Measurements from ENCODE around the gene MYO3B.

Gene MYO3B

GRCh38 chr2:170189757-170190156, 11.8 kb downstream of the MYO3B start:
- H3K9ac ChIP-seq (ENCODE audit: low read length), result no peak overlapping the region

DNA sequence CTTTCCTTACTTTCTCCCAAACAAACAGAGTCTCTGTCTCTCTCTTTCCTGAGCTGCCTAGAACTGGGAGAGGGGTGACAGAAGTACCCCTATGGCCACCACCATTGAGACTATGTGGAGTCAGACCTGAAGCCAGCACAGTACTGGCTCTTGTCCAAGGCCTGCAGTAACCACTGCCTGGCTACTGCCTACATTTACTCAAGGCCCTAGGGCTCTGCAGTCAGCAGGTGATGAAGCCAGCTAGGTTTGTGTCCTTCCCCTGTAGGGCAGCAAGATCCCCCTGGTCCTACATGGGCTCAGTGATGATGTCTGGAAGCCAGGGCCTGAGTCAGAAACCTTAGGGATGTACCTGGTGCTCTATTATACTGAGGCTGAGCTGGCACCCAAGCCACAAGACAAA, 12.2 kb downstream of the MYO3B start:
- H4K8ac ChIP-seq (ENCODE audit: low read length), result no peak overlapping the region
- no peak overlapping the region for H3K4me2 ChIP-seq (ENCODE audit: low read length, poor library complexity, severe bottlenecking)
- no peak overlapping the region for H3K27ac ChIP-seq (ENCODE audit: low read length, poor library complexity, severe bottlenecking)
- no peak overlapping the region for H3K4me3 ChIP-seq (ENCODE audit: insufficient read depth in 1 of 2, low read depth in 1 of 2, low read length in 2 of 2)
- no peak overlapping the region for H3K18ac ChIP-seq (ENCODE audit: low read depth in 1 of 2, low read length in 2 of 2)
- no peak overlapping the region for H2BK12ac ChIP-seq (ENCODE audit: low read length in 2 of 2)
- H3K79me1 ChIP-seq (replicated peaks; ENCODE audit: low read length, poor library complexity, severe bottlenecking), result no peaks in the 10 kb centered on the region
- no peak overlapping the region for H3K23ac ChIP-seq (ENCODE audit: low read length in 2 of 2)
- H3K4ac ChIP-seq (ENCODE audit: low read depth in 1 of 2, low read length in 2 of 2), result no peak overlapping the region
- no peak overlapping the region for H3K14ac ChIP-seq (ENCODE audit: low read length in 2 of 2)
- H3K27me3 ChIP-seq (ENCODE audit: control insufficient read depth in 1 of 2, insufficient read depth in 1 of 2, low read length in 2 of 2), result no peaks in the 10 kb centered on the region
- H2BK5ac ChIP-seq (ENCODE audit: low read depth, low read length, poor library complexity, severe bottlenecking), result no peak overlapping the region
- no peak for DNase-seq
- no peak overlapping the region for H2BK15ac ChIP-seq (ENCODE audit: low read depth, poor library complexity, severe bottlenecking)
- no peak overlapping the region for H4K91ac ChIP-seq (ENCODE audit: low read length)
- H3K9me3 ChIP-seq (ENCODE audit: control insufficient read depth, low read length), result peaks cover 31% of the 10 kb centered on the region
- H3K36me3 ChIP-seq (ENCODE audit: control insufficient read depth in 1 of 2, insufficient read depth in 2 of 2, low read depth in 1 of 2, low read length in 2 of 2), result no peaks in the 10 kb centered on the region
- H3K4me1 ChIP-seq (ENCODE audit: control insufficient read depth, insufficient read depth, low read depth, low read length), result no peaks in the 10 kb centered on the region
- H2BK120ac ChIP-seq (ENCODE audit: low read depth, low read length), result no peak overlapping the region
- no peak overlapping the region for H3K9ac ChIP-seq (ENCODE audit: low read length)
- H2AFZ ChIP-seq (ENCODE audit: low read depth, low read length), result no peak overlapping the region
- no peak overlapping the region for H2AK5ac ChIP-seq (ENCODE audit: low read length, severe bottlenecking)

More at GRCh38 chr2:170189757-170190156, 11.8 kb downstream of the MYO3B start:
- Histone ChIP-seq H3K18ac (ENCODE audit: low read depth in 1 of 2, low read length in 2 of 2) (no peak overlapping the region), H2BK5ac (ENCODE audit: low read depth, low read length, poor library complexity, severe bottlenecking) (no peak overlapping the region), H3K4ac (ENCODE audit: low read depth in 1 of 2, low read length in 2 of 2) (no peak overlapping the region), H2BK15ac (ENCODE audit: low read depth, poor library complexity, severe bottlenecking) (no peak overlapping the region), H4K91ac (ENCODE audit: low read length) (no peak overlapping the region), H3K4me1 (ENCODE audit: control insufficient read depth, insufficient read depth, low read depth, low read length) (no peaks in the 10 kb centered on the region), H3K27me3 (ENCODE audit: control insufficient read depth in 1 of 2, insufficient read depth in 1 of 2, low read length in 2 of 2) (no peaks in the 10 kb centered on the region), H2BK120ac (ENCODE audit: low read depth, low read length) (no peak overlapping the region), H3K4me2 (ENCODE audit: low read length, poor library complexity, severe bottlenecking) (no peak overlapping the region), H3K23ac (ENCODE audit: low read length in 2 of 2) (no peak overlapping the region), H2AFZ (ENCODE audit: low read depth, low read length) (no peak overlapping the region), H3K36me3 (ENCODE audit: control insufficient read depth in 1 of 2, insufficient read depth in 2 of 2, low read depth in 1 of 2, low read length in 2 of 2) (no peaks in the 10 kb centered on the region), H3K27ac (ENCODE audit: low read length, poor library complexity, severe bottlenecking) (no peak overlapping the region), H3K79me1 (replicated peaks; ENCODE audit: low read length, poor library complexity, severe bottlenecking) (no peaks in the 10 kb centered on the region), H2BK12ac (ENCODE audit: low read length in 2 of 2) (no peak overlapping the region), H4K8ac (ENCODE audit: low read length) (no peak overlapping the region), H2AK5ac (ENCODE audit: low read length, severe bottlenecking) (no peak overlapping the region), H3K4me3 (ENCODE audit: insufficient read depth in 1 of 2, low read depth in 1 of 2, low read length in 2 of 2) (no peak overlapping the region), H3K14ac (ENCODE audit: low read length in 2 of 2) (no peak overlapping the region), H3K9me3 (ENCODE audit: control insufficient read depth, low read length) (peaks cover 35% of the 10 kb centered on the region)
- no peak for DNase-seq

GRCh38 chr2:170191166-170191866, 13.4 kb downstream of the MYO3B start:
- no peak overlapping the region for H2BK120ac ChIP-seq (ENCODE audit: low read depth, low read length)
- H3K9me3 ChIP-seq (ENCODE audit: control insufficient read depth, low read length), result peaks cover 20% of the 10 kb centered on the region
- no peak overlapping the region for H3K4me2 ChIP-seq (ENCODE audit: low read length, poor library complexity, severe bottlenecking)
- H3K9ac ChIP-seq (ENCODE audit: low read length), result no peak overlapping the region
- H2BK5ac ChIP-seq (ENCODE audit: low read depth, low read length, poor library complexity, severe bottlenecking), result no peak overlapping the region
- H3K4me3 ChIP-seq (ENCODE audit: insufficient read depth in 1 of 2, low read depth in 1 of 2, low read length in 2 of 2), result no peak overlapping the region
- no peak overlapping the region for H4K8ac ChIP-seq (ENCODE audit: low read length)
- H3K23ac ChIP-seq (ENCODE audit: low read length in 2 of 2), result no peak overlapping the region
- WGBS, result 79% methylated on average over 7 of the region's 8 CpGs
- H3K27me3 ChIP-seq (ENCODE audit: control insufficient read depth in 1 of 2, insufficient read depth in 1 of 2, low read length in 2 of 2), result peaks cover 2 to 3% of the 10 kb centered on the region in 2 experiments
- no peak overlapping the region for H2AFZ ChIP-seq (ENCODE audit: low read depth, low read length)
- no peaks in the 10 kb centered on the region for H3K4me1 ChIP-seq (ENCODE audit: control insufficient read depth, insufficient read depth, low read depth, low read length)
- H3K4ac ChIP-seq (ENCODE audit: low read depth in 1 of 2, low read length in 2 of 2), result no peak overlapping the region
- DNase-seq, result no peak
- H2BK15ac ChIP-seq (ENCODE audit: low read depth, poor library complexity, severe bottlenecking), result no peak overlapping the region
- H2BK12ac ChIP-seq (ENCODE audit: low read length in 2 of 2), result no peak overlapping the region
- H2AK5ac ChIP-seq (ENCODE audit: low read length, severe bottlenecking), result no peak overlapping the region
- H3K36me3 ChIP-seq (ENCODE audit: control insufficient read depth in 1 of 2, insufficient read depth in 2 of 2, low read depth in 1 of 2, low read length in 2 of 2), result no peaks in the 10 kb centered on the region
- H3K14ac ChIP-seq (ENCODE audit: low read length in 2 of 2), result no peak overlapping the region
- no peak overlapping the region for H3K18ac ChIP-seq (ENCODE audit: low read depth in 1 of 2, low read length in 2 of 2)
- H3K79me1 ChIP-seq (replicated peaks; ENCODE audit: low read length, poor library complexity, severe bottlenecking), result no peaks in the 10 kb centered on the region
- H3K27ac ChIP-seq (ENCODE audit: low read length, poor library complexity, severe bottlenecking), result no peak overlapping the region
- H4K91ac ChIP-seq (ENCODE audit: low read length), result no peak overlapping the region

DNA sequence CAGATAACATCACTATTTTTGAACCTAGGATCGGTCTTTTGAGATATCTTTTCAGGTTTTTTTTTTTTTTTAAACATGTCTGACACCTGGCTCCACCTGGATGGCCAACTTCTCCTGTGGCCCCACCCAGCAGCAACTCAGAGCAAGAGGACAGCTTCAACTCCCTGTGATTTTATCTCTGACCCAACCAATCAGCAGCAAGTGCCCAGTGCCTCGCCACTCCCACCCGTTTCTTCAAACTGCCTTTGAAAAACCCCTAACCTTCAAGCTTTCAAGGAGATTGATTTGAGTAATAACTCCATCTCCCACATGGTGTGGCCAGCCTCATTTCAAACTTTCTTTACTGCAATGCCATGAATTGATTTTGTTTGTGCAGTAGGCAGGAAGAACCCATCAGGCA, 19.0 kb downstream of the MYO3B start:
- no peak overlapping the region for H4K8ac ChIP-seq (ENCODE audit: low read length)
- no peak overlapping the region for H2AK5ac ChIP-seq (ENCODE audit: low read length, severe bottlenecking)
- no peak overlapping the region for H4K91ac ChIP-seq (ENCODE audit: low read length)
- H3K4me3 ChIP-seq (ENCODE audit: insufficient read depth in 1 of 2, low read depth in 1 of 2, low read length in 2 of 2), result no peak overlapping the region
- no peak overlapping the region for H3K27ac ChIP-seq (ENCODE audit: low read length, poor library complexity, severe bottlenecking)
- no peak overlapping the region for H2BK12ac ChIP-seq (ENCODE audit: low read length in 2 of 2)
- no peak overlapping the region for H2BK15ac ChIP-seq (ENCODE audit: low read depth, poor library complexity, severe bottlenecking)
- 92% methylated on average over 3 of the region's 3 CpGs for WGBS
- no peak overlapping the region for H3K23ac ChIP-seq (ENCODE audit: low read length in 2 of 2)
- no peak overlapping the region for H3K4ac ChIP-seq (ENCODE audit: low read depth in 1 of 2, low read length in 2 of 2)
- no peak overlapping the region for H2BK5ac ChIP-seq (ENCODE audit: low read depth, low read length, poor library complexity, severe bottlenecking)
- H3K79me1 ChIP-seq (replicated peaks; ENCODE audit: low read length, poor library complexity, severe bottlenecking), result no peaks in the 10 kb centered on the region
- no peaks in the 10 kb centered on the region for H3K4me1 ChIP-seq (ENCODE audit: control insufficient read depth, insufficient read depth, low read depth, low read length)
- H3K9ac ChIP-seq (ENCODE audit: low read length), result no peak overlapping the region
- H3K4me2 ChIP-seq (ENCODE audit: low read length, poor library complexity, severe bottlenecking), result no peak overlapping the region
- H3K9me3 ChIP-seq (ENCODE audit: control insufficient read depth, low read length), result no peaks in the 10 kb centered on the region
- no peak overlapping the region for H2AFZ ChIP-seq (ENCODE audit: low read depth, low read length)
- no peak overlapping the region for H3K18ac ChIP-seq (ENCODE audit: low read depth in 1 of 2, low read length in 2 of 2)
- peaks cover 2 to 4% of the 10 kb centered on the region in 2 experiments for H3K27me3 ChIP-seq (ENCODE audit: control insufficient read depth in 1 of 2, insufficient read depth in 1 of 2, low read length in 2 of 2)
- H2BK120ac ChIP-seq (ENCODE audit: low read depth, low read length), result no peak overlapping the region
- H3K36me3 ChIP-seq (ENCODE audit: control insufficient read depth in 1 of 2, insufficient read depth in 2 of 2, low read depth in 1 of 2, low read length in 2 of 2), result no peaks in the 10 kb centered on the region
- H3K14ac ChIP-seq (ENCODE audit: low read length in 2 of 2), result no peak overlapping the region
- DNase-seq, result no peak
